Measurements from ENCODE around the gene OTOGL.

DNA sequence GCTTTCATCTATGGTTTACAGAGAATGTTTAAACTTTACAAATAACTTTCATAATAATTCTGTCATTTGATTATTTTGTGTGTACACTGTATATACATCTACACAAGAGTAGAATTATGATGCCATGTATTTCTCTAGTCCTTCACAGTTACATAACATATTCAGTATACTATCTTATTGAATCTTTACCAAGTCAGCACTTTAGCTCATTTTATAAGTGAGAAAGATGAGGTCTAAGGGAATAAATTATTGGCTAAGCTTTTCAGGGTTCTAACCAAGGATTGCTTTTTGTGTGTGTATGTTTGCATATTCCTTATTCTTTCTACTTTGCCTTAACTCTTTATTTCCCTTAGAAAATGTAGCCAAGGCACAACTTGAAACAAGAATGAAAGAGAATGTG, 260.4 kb downstream of the OTOGL start:
- TF ChIP-seq NFIC (IDR thresholded peaks at IDR 0.05) (no peak), TEAD4 (IDR thresholded peaks at IDR 0.05) (no peak), TAF1 (IDR thresholded peaks at IDR 0.05; ENCODE audit: low read depth) (no peak), RAD21 (IDR thresholded peaks at IDR 0.05; ENCODE audit: low read depth) (no peak), CREB1 (IDR thresholded peaks at IDR 0.05; ENCODE audit: low read depth) (no peak), EGR1 (IDR thresholded peaks at IDR 0.05) (no peak), CEBPB (IDR thresholded peaks at IDR 0.05) (no peak)
